HCT116 (cell line): ENCODE measurements around the gene HAO2.

Experiments used
- EZH2 ChIP-seq: fragments of 200-600 bp; sonication (generic); IDR thresholded peaks from 2 replicates; pipeline ENCODE4 v1.6.1; 2017; ENCODE audit warnings: antibody characterized with exemption, mixed run types
- EZH2phosphoT487 ChIP-seq: fragments of 200-600 bp; IDR thresholded peaks from 2 replicates; pipeline ENCODE4 v1.6.1; 2018; ENCODE audit warnings: antibody characterized with exemption, borderline replicate concordance
- JUND ChIP-seq: IDR thresholded peaks from 2 replicates; pipeline ENCODE4 v1.6.1; 2012
- POLR2A ChIP-seq: IDR thresholded peaks from 2 replicates; pipeline ENCODE4 v1.7.0; 2011; ENCODE audit warnings: borderline replicate concordance; ENCODE audit not compliant: insufficient read depth, insufficient read length; ENCODE audit errors: extremely low read depth
- RAD21 ChIP-seq: IDR thresholded peaks from 2 replicates; pipeline ENCODE4 v1.6.1; 2012; ENCODE audit warnings: low read depth, mild to moderate bottlenecking
- SIN3A ChIP-seq: IDR thresholded peaks from 2 replicates; pipeline ENCODE4 v1.6.1; 2012; ENCODE audit warnings: low read depth
- ZNF274 ChIP-seq: fragments of 200-500 bp; sonication (Bioruptor generic); IDR thresholded peaks from 2 replicates; pipeline ENCODE4 v1.6.1; 2014; ENCODE audit warnings: mild to moderate bottlenecking, low read depth, low read length, inconsistent platforms
- TF ChIP-seq, protein P1 (sequence below), 3 experiments: fragments of 200-600 bp in 1 of 3; sonication (generic) in 1 of 3; IDR thresholded peaks in 2 of 3; conservative IDR thresholded peaks in 1 of 3; 2 replicates each; pipeline ENCODE4 v1.5.1; 2012 to 2017; ENCODE audit warnings: low read depth in 2 of 3, low read length in 2 of 3, antibody characterized with exemption in 1 of 3, borderline replicate concordance in 1 of 3, control low read depth in 1 of 3, mild to moderate bottlenecking in 1 of 3, mixed read lengths in 1 of 3, mixed run types in 1 of 3, moderate library complexity in 1 of 3; ENCODE audit not compliant: insufficient read depth in 1 of 3
- TF ChIP-seq, protein P2 (sequence below): IDR thresholded peaks from 2 replicates; pipeline ENCODE4 v1.6.1; 2012

GRCh38 chr1:119396982-119397381 lies 28.4 kb downstream of the HAO2 start:
- TF ChIP-seq ZNF274 (no peak), POLR2A (no peak), EZH2 (no peak), RAD21 (no peak), JUND (no peak), EZH2phosphoT487 (no peak), SIN3A (no peak)
- TF ChIP-seq, protein P1, sequence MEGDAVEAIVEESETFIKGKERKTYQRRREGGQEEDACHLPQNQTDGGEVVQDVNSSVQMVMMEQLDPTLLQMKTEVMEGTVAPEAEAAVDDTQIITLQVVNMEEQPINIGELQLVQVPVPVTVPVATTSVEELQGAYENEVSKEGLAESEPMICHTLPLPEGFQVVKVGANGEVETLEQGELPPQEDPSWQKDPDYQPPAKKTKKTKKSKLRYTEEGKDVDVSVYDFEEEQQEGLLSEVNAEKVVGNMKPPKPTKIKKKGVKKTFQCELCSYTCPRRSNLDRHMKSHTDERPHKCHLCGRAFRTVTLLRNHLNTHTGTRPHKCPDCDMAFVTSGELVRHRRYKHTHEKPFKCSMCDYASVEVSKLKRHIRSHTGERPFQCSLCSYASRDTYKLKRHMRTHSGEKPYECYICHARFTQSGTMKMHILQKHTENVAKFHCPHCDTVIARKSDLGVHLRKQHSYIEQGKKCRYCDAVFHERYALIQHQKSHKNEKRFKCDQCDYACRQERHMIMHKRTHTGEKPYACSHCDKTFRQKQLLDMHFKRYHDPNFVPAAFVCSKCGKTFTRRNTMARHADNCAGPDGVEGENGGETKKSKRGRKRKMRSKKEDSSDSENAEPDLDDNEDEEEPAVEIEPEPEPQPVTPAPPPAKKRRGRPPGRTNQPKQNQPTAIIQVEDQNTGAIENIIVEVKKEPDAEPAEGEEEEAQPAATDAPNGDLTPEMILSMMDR (IDR thresholded peaks at IDR 0.05 in 2 of 3, conservative IDR thresholded peaks at IDR 0.05 in 1 of 3; ENCODE audit: borderline replicate concordance in 1 of 3, insufficient read depth in 1 of 3, low read depth in 2 of 3, low read length in 2 of 3): no peak
- TF ChIP-seq, protein P2, sequence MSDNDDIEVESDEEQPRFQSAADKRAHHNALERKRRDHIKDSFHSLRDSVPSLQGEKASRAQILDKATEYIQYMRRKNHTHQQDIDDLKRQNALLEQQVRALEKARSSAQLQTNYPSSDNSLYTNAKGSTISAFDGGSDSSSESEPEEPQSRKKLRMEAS: no peak
